Effector memory CD8-positive, alpha-beta T cell (primary cell): ENCODE results near the gene PHF5A.
"Not testable (repeated sequence)": the region's sequence is repeated elsewhere in the genome, so short reads cannot be mapped to it uniquely, and the experiment has no call there.

Source experiments
- ATAC-seq: fragments of 150-1000 bp; cut with Tn5 transposase; replicated peaks from 2 replicates; pipeline ENCODE4 v1.10.0; 2021; ENCODE audit warnings: mild to moderate bottlenecking, moderate library complexity
- DNase-seq, 3 experiments: peaks; one replicate each; pipeline ENCODE4 v3.0.0; 2021
- H3K27ac Mint-ChIP-seq, 2 donors: one replicate each; pipeline ENCODE4 v1.8.0; 2022; ENCODE audit warnings: mild to moderate bottlenecking in 2 of 2, mixed read lengths in 2 of 2, moderate library complexity in 2 of 2
- H3K27me3 Mint-ChIP-seq, 2 donors: one replicate each; pipeline ENCODE4 v1.8.0; 2022; ENCODE audit warnings: mixed read lengths in 2 of 2
- H3K36me3 Mint-ChIP-seq: one replicate; pipeline ENCODE4 v1.8.0; 2022; ENCODE audit warnings: mild to moderate bottlenecking, moderate library complexity, mixed read lengths; ENCODE audit not compliant: insufficient read depth
- H3K4me1 Mint-ChIP-seq, 2 donors: one replicate each; pipeline ENCODE4 v1.8.0; 2022; ENCODE audit warnings: low read depth in 2 of 2, mixed read lengths in 2 of 2
- H3K4me3 Mint-ChIP-seq, 2 donors: one replicate each; pipeline ENCODE4 v1.8.0; 2022; ENCODE audit warnings: mild to moderate bottlenecking in 2 of 2, mixed read lengths in 2 of 2, moderate library complexity in 2 of 2
- H3K9me3 Mint-ChIP-seq, 2 donors: one replicate each; pipeline ENCODE4 v1.8.0; 2022; ENCODE audit warnings: mixed read lengths in 2 of 2

Gene PHF5A

GRCh38 chr22:41433480-41433879, 35.0 kb downstream of the PHF5A start:
- Mint-ChIP-seq H3K36me3 (peaks cover 81% of the 10 kb centered on the region), H3K27ac (peak overlapping the region in 1 of 2 donors; percentile 74), H3K4me1 (peaks cover 12 to 21% of the 10 kb centered on the region in 2 donors)
- not testable (repeated sequence) for H3K4me3 Mint-ChIP-seq, DNase-seq, H3K9me3 Mint-ChIP-seq, ATAC-seq, H3K27me3 Mint-ChIP-seq

GRCh38 chr22:41431656-41432055, 36.8 kb downstream of the PHF5A start:
- Mint-ChIP-seq H3K27me3 (no peaks in the 10 kb centered on the region), H3K27ac (peak overlapping the region in 1 of 2 donors; percentile 86), H3K9me3 (no peaks in the 10 kb centered on the region), H3K4me3 (peak overlapping the region in 1 of 2 donors; percentile 25), H3K4me1 (peaks cover 10 to 21% of the 10 kb centered on the region in 2 donors), H3K36me3 (peaks cover 79% of the 10 kb centered on the region)
- no peak for ATAC-seq
- DNase-seq: no peak

- Mint-ChIP-seq H3K4me3 (no peak overlapping the region), H3K36me3 (peaks cover 70% of the 10 kb centered on the region), H3K27ac (peak overlapping the region; percentile 28 to 86)
These were observed 38.5 kb downstream of the PHF5A start for GRCh38 chr22:41429951-41430332.

GRCh38 chr22:41429232-41429950, 39.1 kb downstream of the PHF5A start:
- no peak for ATAC-seq
- H3K27ac Mint-ChIP-seq: peak overlapping the region in 1 of 2 donors; percentile 86
- H3K4me1 Mint-ChIP-seq: peaks cover 13 to 16% of the 10 kb centered on the region in 2 donors
- no peaks in the 10 kb centered on the region for H3K27me3 Mint-ChIP-seq
- peaks cover 71% of the 10 kb centered on the region for H3K36me3 Mint-ChIP-seq
- DNase-seq: no peak
- H3K9me3 Mint-ChIP-seq: no peaks in the 10 kb centered on the region
- no peak overlapping the region for H3K4me3 Mint-ChIP-seq

More at GRCh38 chr22:41429951-41430332, 38.5 kb downstream of the PHF5A start:
- Mint-ChIP-seq H3K9me3 (no peaks in the 10 kb centered on the region), H3K27me3 (no peaks in the 10 kb centered on the region), H3K4me1 (peaks cover 13 to 16% of the 10 kb centered on the region in 2 donors)
- ATAC-seq (no peak), DNase-seq (no peak)

DNA sequence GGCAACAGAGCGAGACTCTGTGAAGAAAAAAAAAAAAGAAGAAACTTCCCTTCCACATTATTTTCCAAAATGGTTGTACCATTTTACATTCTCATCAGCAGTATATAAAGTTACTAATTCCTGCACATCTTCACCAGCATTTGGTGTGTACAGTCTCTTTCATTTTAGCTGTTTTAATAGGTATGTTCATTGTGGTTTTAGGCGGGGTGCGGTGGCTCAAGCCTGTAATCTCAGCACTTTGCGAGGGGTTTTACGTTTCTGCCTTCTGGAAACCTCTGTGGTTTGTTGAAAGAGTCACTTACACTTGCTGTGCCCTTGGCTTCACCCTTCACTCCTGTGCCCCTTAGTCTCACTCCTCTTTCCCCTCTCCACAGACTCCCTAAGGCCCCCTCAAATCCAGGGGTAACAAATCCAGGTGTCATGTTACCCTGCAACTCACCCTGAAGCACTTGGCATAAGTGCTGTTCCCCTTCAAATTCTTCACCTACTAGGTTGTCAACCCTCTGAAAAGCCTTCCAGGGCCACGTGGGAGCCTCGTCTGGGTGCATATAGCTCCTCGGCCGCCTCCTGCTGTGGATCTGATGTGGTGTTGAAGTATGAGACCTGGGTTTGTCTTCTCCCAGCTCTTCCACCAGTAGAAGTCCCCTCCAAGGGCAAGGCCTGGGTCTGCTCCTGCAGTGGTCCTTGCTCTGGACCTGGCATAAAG, 42.7 kb downstream of the PHF5A start:
- peaks cover 68% of the 10 kb centered on the region for H3K36me3 Mint-ChIP-seq
- no peaks in the 10 kb centered on the region for H3K27me3 Mint-ChIP-seq
- H3K27ac Mint-ChIP-seq: peak overlapping the region; percentile 65 to 81
- H3K9me3 Mint-ChIP-seq: no peaks in the 10 kb centered on the region
- peak; percentile 62 for ATAC-seq
- peaks cover 6 to 10% of the 10 kb centered on the region in 2 donors for H3K4me1 Mint-ChIP-seq
- peak overlapping the region; percentile 27 to 42 for H3K4me3 Mint-ChIP-seq
- no peak for DNase-seq

GRCh38 chr22:41418717-41419116, 49.8 kb downstream of the PHF5A start:
- Mint-ChIP-seq H3K4me1 (peaks cover 4 to 15% of the 10 kb centered on the region in 2 donors), H3K9me3 (no peaks in the 10 kb centered on the region), H3K4me3 (no peak overlapping the region), H3K27ac (peak overlapping the region; percentile 32 to 63), H3K36me3 (peaks cover 27% of the 10 kb centered on the region), H3K27me3 (no peaks in the 10 kb centered on the region)
- DNase-seq (no peak), ATAC-seq (no peak)

- H3K9me3 Mint-ChIP-seq: no peaks in the 10 kb centered on the region
- H3K4me3 Mint-ChIP-seq: no peak overlapping the region
- ATAC-seq (no peak), DNase-seq (no peak)
- no peaks in the 10 kb centered on the region for H3K27me3 Mint-ChIP-seq
- H3K4me1 Mint-ChIP-seq: peaks cover 5 to 15% of the 10 kb centered on the region in 2 donors
- peaks cover 29% of the 10 kb centered on the region for H3K36me3 Mint-ChIP-seq
- H3K27ac Mint-ChIP-seq: peak overlapping the region; percentile 32 to 63
These were observed 50.7 kb downstream of the PHF5A start for GRCh38 chr22:41417622-41418390.

DNA sequence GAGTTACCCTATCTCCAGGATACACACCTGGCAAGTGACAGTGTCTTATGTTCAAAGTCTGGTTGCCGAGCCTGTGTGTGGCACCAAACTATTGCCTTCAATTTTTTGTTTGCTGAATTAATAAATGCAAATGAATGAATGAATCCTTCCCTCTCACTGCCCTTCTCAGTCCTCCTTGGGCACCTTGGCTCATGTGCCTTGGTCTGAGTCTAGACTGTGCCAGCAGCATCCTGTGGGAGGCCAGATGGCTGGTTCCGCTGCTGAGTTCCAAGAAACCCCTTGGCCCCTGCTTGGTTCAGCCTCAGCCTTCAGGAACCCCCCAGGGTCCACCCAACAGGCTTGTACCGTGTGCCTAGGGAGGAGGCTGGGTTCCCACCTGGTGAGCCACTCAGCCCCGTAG, 52.9 kb downstream of the PHF5A start:
- no peak for DNase-seq
- Mint-ChIP-seq H3K4me3 (peak overlapping the region; percentile 95 to 100), H3K27ac (peak overlapping the region; percentile 71 to 100), H3K9me3 (no peaks in the 10 kb centered on the region), H3K27me3 (no peaks in the 10 kb centered on the region), H3K4me1 (peaks cover 17 to 25% of the 10 kb centered on the region in 2 donors), H3K36me3 (peaks cover 24% of the 10 kb centered on the region)
- ATAC-seq: no peak

DNA sequence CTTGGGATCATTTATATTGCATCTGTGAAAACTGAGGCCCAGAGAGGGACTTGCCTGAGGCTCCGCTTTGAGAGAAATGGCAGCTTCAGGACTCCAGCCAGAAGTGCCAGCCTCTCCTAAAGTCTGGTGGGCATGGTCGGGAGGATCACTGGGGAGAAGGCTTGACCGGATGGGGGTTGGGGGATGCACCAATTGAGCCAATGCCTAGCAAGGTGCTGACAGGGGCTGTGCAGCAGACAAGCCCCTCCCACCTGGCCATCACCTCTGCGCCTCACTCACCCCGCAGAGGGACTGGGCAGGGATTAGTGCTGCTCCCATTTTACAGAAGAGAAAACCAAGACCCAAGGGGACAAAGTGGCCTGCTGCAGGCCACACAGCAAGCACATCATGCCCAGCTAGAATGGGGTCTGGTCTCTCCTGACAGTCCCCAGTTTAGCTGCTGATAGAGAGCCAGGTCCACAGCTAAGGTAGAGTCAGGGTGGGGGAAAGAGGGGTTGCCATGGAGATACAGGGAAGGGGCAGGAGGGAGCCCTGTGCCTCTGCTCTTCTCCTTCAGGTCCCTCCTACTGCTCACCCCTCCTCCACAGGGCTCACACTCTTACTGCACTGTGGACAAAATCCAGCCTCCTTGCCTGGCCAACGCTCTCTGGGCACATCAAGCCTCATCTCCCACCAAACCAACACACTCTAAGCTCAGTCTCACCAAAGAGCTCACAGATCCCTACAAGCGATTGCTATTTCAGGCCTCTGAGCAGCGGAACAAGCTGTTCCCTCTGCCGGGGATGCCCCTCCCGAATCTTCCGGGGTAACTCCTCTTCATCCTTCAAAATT, 57.3 kb downstream of the PHF5A start:
- Mint-ChIP-seq H3K27me3 (no peaks in the 10 kb centered on the region), H3K27ac (peak overlapping the region; percentile 99 to 100), H3K4me3 (peak overlapping the region in 1 of 2 donors; percentile 37), H3K36me3 (peaks cover 22% of the 10 kb centered on the region), H3K4me1 (peaks cover 21 to 23% of the 10 kb centered on the region in 2 donors), H3K9me3 (no peaks in the 10 kb centered on the region)
- DNase-seq (no peak), ATAC-seq (no peak)

GRCh38 chr22:41410311-41410751, 58.2 kb downstream of the PHF5A start:
- H3K9me3 Mint-ChIP-seq: no peaks in the 10 kb centered on the region
- no peaks in the 10 kb centered on the region for H3K27me3 Mint-ChIP-seq
- peak overlapping the region; percentile 41 to 100 for H3K27ac Mint-ChIP-seq
- H3K36me3 Mint-ChIP-seq: peaks cover 21% of the 10 kb centered on the region
- ATAC-seq (no peak), DNase-seq (no peak)
- peaks cover 16 to 20% of the 10 kb centered on the region in 2 donors for H3K4me1 Mint-ChIP-seq
- no peak overlapping the region for H3K4me3 Mint-ChIP-seq
